T follicular helper cell (primary cell): ENCODE data around the gene C3orf22.

Source experiments
- DNase-seq: peaks from one replicate; pipeline ENCODE4 v3.0.0-alpha.2; 2020; ENCODE audit warnings: low read depth

The C3orf22 gene

GRCh38 chr3:126556637-126557414 lies 1.9 kb downstream of the C3orf22 start:
- DNase-seq = no peak

GRCh38 chr3:126555795-126556636 lies 2.7 kb downstream of the C3orf22 start:
- no peak for DNase-seq

DNA sequence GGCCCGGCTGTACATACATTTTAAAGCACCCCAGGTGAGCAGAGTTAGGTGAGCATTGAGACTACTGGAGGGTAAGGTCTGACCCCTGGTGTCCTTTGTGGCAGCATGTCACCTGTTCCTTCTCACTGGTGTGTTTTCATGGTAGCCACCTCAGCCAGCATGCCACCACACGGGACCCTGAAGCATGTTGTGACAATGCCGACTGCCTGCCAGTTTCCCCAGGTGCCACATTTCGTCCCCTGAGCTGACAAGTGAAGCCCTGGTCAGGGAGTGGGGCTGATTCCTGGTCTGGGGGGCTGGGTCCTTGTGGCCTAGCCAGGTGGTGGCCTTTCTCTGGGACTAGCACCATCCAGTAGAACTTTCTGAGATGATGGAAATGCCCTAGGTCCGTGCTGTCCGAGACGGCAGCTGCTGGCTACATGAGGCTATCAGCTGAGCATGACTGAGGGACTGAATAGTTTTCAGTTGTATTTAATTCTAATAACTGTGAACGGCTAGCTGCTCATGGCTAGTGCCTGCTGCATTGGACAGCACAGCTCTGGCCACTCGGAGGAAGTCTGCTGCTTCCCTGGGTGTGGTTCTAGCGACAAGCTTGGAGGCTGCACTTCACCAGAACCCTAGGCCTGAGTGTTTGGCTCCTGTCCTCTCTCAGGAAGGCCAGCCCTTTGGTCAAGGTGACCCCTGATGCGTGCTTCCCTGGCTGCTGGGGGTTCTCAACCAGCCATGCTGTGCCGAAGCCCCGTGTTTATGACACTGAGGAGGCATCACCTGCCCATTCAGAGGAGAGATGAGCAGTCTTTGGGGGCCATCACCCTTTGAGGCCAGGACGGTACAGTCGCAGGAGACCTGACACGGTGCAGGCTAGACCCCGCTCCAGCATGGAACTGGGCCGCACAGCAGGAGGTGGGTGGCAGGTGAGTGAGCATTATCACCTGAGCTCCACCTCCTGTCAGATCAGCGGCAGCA lies 3.9 kb downstream of the C3orf22 start:
- no peak for DNase-seq

GRCh38 chr3:126553284-126554084 lies 5.2 kb downstream of the C3orf22 start:
- no peak for DNase-seq

DNA sequence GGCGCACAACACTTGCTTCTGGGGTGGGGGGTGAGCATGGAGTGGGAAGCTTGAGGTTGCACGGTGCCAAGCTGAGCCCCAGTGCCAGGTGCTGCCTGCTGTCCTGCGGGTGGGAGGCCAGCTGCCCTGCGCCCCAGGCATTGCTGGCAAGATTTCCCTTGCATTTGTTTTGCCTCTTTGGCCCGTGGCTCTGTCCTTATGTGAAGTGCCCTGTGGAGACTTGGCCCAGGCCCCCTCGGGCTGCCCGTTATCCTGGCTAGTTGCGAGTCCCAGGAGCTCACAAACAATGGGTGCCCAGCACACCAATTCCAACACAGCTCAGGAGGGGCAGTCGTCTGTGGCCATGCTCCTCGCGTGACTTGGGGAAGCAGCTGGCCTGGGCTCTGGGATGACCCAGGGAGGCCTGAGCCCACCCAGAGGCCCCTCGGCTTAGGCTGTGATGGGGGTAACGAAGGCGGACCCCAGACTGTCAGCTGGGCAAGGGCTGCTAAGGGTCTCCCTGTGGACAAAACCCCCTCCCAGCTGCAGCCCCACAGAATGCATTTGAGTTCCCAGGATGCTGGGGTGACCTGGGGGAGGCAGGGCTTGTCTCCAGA lies 5.9 kb downstream of the C3orf22 start:
- no peak for DNase-seq

- no peak for DNase-seq
Measured at GRCh38 chr3:126551839-126552687, 6.7 kb downstream of the C3orf22 start.

DNA sequence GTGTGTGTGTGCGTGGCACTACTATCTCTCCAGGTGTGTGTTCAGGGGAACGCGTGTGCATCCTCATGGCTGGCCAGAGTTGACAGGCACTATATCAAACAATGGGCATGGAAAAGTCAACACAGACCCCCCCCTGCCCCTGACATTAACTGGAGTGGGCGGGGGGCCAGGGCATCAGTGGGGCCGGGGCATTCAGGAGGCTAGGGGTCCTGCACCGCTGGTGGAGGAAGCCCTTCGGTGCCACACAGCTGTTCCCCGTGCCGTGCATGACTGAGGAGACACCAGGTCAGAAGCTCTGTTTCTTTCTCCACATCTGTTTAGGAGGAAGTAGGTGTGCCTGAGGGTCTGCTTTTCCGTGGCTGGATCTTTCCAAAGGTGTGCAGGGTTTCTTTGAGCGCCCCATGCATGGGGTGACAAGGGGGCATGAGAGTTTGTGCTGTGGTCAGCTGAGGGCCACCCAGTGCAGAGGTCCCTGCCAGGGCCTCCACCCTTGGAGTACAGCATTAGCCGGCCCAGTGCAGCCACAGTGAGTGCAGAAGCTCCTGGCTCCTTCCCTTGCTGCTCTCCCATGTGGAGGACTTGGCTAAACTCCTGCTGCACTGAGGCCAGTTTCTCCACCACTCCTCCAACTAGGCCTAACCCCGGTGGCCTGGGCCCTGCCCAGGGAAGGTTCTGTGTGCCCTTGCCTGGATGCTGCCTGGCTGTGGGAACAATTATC lies 7.5 kb downstream of the C3orf22 start:
- no peak for DNase-seq

- no peak for DNase-seq
Measured at GRCh38 chr3:126550488-126551051, 8.2 kb downstream of the C3orf22 start.

DNA sequence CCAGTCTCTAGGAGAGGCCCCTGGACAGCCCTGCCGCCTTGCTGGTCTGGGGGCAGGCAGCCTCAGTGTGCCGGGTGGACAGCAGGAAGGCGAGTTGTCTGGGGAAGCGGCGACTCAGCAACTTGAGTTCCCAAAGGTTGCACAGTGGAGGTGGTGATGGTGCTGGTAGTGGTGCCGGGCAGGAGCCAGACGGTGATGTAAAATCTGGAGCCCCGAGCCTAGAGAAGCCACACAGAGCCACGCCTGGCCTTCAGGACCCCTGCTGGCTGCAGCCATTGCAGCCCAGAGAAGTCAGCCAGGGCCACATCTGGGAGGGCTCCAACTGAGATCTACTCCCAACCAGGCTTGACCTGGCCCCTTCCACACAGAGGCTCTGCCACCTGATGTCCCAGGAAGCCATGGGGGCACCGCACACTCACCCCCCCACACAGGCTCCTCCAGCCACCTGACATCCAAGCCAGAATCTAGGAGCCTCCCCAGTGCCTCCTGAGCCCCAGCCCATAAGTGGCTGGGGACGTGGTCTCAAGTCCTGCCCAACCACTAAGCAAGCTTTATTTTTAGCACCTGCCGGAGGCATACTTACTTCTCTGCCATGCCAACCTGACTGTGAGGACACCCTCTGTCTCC lies 8.8 kb downstream of the C3orf22 start:
- no peak for DNase-seq

DNA sequence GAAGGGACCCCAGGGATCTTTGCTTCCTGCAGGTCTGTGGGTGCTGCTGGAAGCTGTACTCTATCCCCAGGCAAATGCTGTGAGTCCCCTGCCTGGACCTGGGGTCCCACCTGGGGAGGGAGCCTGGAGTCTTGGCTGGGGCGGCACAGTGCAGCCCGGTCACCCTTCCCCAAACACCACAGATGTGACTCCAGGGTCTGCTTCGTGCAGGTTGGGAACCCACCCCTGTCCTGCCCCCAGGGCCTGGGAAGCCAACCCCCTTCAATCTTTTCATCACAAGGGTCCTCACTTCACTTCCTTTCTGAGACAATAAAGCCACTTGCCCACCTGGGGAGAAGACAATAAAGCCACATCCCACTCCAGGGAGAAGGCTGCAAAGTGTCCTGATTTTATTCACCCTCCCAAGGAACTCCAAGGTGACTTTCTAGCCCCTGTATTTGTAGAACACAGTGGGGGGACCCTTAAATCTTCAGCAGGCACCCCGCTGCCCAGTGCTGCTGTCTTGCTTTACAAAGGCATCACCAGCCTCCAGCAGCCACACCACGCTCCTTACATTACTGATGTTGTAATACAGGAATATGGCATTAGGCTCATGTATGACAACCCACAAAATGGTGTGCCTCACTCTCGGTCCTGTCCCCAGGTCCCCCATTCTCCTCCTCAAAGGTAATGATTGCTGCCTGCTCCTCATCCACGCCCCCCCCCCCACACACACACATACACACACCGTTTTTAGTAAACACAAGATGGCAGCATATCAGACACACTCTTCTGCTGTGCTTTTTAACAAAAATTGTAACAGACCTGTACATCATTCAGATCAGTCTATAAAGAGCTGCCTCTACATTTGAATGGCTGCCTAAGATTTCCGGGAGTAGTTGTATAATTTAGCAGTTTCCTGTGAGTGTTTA lies 9.9 kb downstream of the C3orf22 start:
- DNase-seq = no peak

GRCh38 chr3:126547721-126548120 lies 11.0 kb downstream of the C3orf22 start:
- DNase-seq = no peak

GRCh38 chr3:126546549-126547239 lies 12.0 kb downstream of the C3orf22 start:
- DNase-seq = no peak

- DNase-seq = no peak
Measured at GRCh38 chr3:126546013-126546412, 12.7 kb downstream of the C3orf22 start.

- DNase-seq = no peak
Measured at GRCh38 chr3:126545544-126545943, 13.2 kb downstream of the C3orf22 start.

DNA sequence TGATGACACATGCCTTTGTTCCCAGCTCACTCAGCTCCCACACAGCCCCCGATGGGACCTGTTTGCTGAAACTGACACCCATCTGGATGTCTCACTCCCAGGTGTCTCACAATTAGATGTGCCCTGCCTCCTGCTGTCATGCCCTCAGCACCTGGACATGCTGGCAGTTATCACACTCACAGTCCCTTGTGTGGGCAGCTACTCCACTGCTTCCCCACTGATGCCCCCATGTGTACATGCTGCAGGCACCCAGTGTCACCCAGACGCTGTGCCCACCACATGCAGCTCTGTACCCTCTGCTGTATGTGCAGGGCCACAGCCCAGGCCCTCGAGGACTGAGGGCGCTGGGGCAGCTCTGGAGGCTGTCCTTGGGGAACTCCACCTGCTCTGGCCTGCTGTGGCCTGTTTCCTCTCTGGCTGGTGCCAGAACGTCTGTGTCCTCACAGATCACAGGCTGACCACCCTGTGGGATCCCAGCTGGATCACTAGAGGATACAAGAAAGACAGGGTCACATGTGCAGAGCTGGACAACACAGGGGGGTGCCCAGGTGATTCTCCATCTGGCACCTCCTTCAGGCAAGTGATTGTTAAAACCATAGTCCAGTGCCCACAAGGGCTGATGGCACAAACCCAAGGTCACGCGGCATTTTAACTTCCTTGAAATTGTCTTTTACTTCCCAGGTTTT lies 14.0 kb downstream of the C3orf22 start:
- DNase-seq = no peak

DNA sequence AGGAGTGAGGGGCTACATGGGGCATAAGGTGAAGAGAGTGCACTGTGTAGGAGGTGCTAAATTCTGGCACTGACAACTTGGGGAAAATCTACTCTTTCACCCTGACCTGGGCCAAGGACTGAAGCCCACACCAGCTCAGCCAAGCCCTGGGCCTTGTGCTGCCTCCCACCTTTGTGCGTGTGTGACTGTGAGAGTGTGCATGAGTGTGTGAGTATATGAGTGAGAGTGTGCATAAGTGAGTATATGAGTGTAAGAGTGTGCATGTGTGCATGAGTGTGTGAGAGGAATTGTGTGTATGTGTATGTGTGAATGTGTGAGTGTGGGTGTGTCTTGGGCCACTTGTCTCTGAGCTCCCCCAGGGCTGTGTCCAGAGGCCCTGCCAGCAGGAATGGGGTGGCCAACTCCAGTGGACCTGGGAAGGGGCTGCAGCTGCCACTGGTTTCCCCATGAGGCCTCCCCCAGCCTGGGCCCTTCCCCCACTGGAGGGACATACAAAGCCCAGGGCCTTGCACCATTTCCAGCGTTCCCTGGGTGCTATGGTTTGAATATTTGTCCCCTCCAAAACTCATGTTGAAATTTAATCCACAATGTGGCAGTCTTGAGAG lies 15.2 kb downstream of the C3orf22 start:
- no peak for DNase-seq
